H1 (cell line): ENCODE data around the gene RNF125. TPM values are rescaled to one million over a fixed set of nuclear protein-coding genes. Genes with fewer than 3 reads are reported as not detected.
"Not testable (repeated sequence)": the region's sequence is repeated elsewhere in the genome, so short reads cannot be mapped to it uniquely, and the experiment has no call there.

ENCODE experiments used
- CTCF ChIA-PET: fragments of 300-600 bp; sonication (Branson Sonifier 250); formaldehyde crosslinking; loops from one replicate; lab custom pipeline; 2021; ENCODE audit not compliant: partially characterized antibody; lab: Charles Lee
- POLR2A ChIA-PET: fragments of 300-600 bp; sonication (Branson Sonifier 250); formaldehyde crosslinking; loops from one replicate; lab custom pipeline; 2021; ENCODE audit warnings: inconsistent platforms; ENCODE audit not compliant: partially characterized antibody; lab: Charles Lee
- DNase-seq, 2 experiments: peaks; one replicate each; pipeline versions ENCODE4 v3.0.0 to v3.0.0-alpha.2; 2010 to 2022; ENCODE audit warnings: low spot score in 2 of 2, low read depth in 1 of 2, mixed read lengths in 1 of 2
- FAIRE-seq: peaks from 2 replicates; lab custom pipeline; 2011; peaks lifted over from hg19 to GRCh38; lab: Jason Lieb, UNC
- H2AFZ ChIP-seq: 2 replicates; pipeline ENCODE4 v1.8.1; 2012; ENCODE audit warnings: low read length, inconsistent platforms
- H2AK5ac ChIP-seq: 2 replicates; pipeline ENCODE4 v1.6.1; 2013; ENCODE audit warnings: low read depth, low read length
- H2BK120ac ChIP-seq: replicated peaks from 2 replicates; pipeline ENCODE3; 2013; ENCODE audit warnings: low read depth, low read length, inconsistent platforms
- H2BK12ac ChIP-seq: 2 replicates; pipeline ENCODE4 v1.6.1; 2013; ENCODE audit warnings: low read depth, low read length
- H2BK15ac ChIP-seq: 2 replicates; pipeline ENCODE4 v1.6.1; 2013; ENCODE audit warnings: low read length
- H2BK20ac ChIP-seq: 2 replicates; pipeline ENCODE4 v1.6.1; 2013; ENCODE audit warnings: low read length
- H2BK5ac ChIP-seq: 2 replicates; pipeline ENCODE4 v1.6.1; 2013; ENCODE audit warnings: low read depth, low read length
- H3K14ac ChIP-seq: 2 replicates; pipeline ENCODE4 v1.6.1; 2013; ENCODE audit warnings: inconsistent platforms; ENCODE audit not compliant: insufficient read length
- H3K18ac ChIP-seq: 2 replicates; pipeline ENCODE4 v1.6.1; 2013; ENCODE audit warnings: low read length; ENCODE audit errors: extremely low read depth
- H3K23ac ChIP-seq: 2 replicates; pipeline ENCODE4 v1.6.1; 2013; ENCODE audit warnings: inconsistent platforms; ENCODE audit not compliant: insufficient read length
- H3K23me2 ChIP-seq: 2 replicates; pipeline ENCODE4 v1.6.1; 2013; ENCODE audit warnings: low read depth, low read length
- H3K27ac ChIP-seq: 2 replicates; pipeline ENCODE4 v1.6.1; 2011; ENCODE audit warnings: low read depth, low read length, inconsistent platforms
- H3K27me3 ChIP-seq, 4 experiments: replicated peaks in 1 of 4; 1 replicate in 1 of 4; 2 replicates in 3 of 4; pipeline versions ENCODE4 v1.6.1 to v1.8.1; 2011 to 2013; ENCODE audit warnings: low read length in 3 of 4, mild to moderate bottlenecking in 3 of 4, inconsistent platforms in 2 of 4, mixed read lengths in 2 of 4, moderate library complexity in 1 of 4; ENCODE audit not compliant: control insufficient read depth in 3 of 4, insufficient read depth in 3 of 4; ENCODE audit errors: extremely low read depth in 1 of 4
- H3K36me3 ChIP-seq, 4 experiments: 2 replicates each; pipeline versions ENCODE4 v1.6.1 to v1.8.1; 2011 to 2013; ENCODE audit warnings: mild to moderate bottlenecking in 4 of 4, low read length in 3 of 4, moderate library complexity in 2 of 4, control low read depth in 1 of 4, inconsistent platforms in 1 of 4; ENCODE audit not compliant: insufficient read depth in 4 of 4, control insufficient read depth in 2 of 4
- H3K4ac ChIP-seq: replicated peaks from 2 replicates; pipeline ENCODE3; 2013; ENCODE audit warnings: low read length, low read depth, mixed read lengths, inconsistent platforms; ENCODE audit not compliant: insufficient read length
- H3K4me1 ChIP-seq, 4 experiments: replicated peaks in 1 of 4; 1 replicate in 1 of 4; 2 replicates in 3 of 4; pipeline versions ENCODE4 v1.6.1 to v1.8.1; 2011 to 2013; ENCODE audit warnings: low read length in 3 of 4, inconsistent platforms in 2 of 4, mixed read lengths in 1 of 4; ENCODE audit not compliant: insufficient read depth in 4 of 4, control insufficient read depth in 3 of 4
- H3K4me2 ChIP-seq, 2 experiments: 2 replicates each; pipeline versions ENCODE4 v1.6.1 to v1.8.1; 2011 to 2013; ENCODE audit warnings: low read depth in 2 of 2, low read length in 2 of 2, control low read depth in 1 of 2, inconsistent platforms in 1 of 2, mild to moderate bottlenecking in 1 of 2; ENCODE audit not compliant: insufficient read depth in 1 of 2
- H3K4me3 ChIP-seq, 4 experiments: fragments of 200-600, 300-600 bp in 1 of 4; sonication (generic), shearing (Covaris generic), sonication (Bioruptor Twin) in 1 of 4; 2 replicates each; pipeline versions ENCODE4 v1.5.1 to v1.8.1; 2011 to 2016; ENCODE audit warnings: low read length in 4 of 4, low read depth in 3 of 4, control low read depth in 2 of 4, inconsistent platforms in 2 of 4, mild to moderate bottlenecking in 2 of 4, mixed read lengths in 1 of 4, moderate library complexity in 1 of 4; ENCODE audit not compliant: insufficient read depth in 2 of 4; ENCODE audit errors: extremely low read depth in 1 of 4
- H3K56ac ChIP-seq: replicated peaks from 2 replicates; pipeline ENCODE3; 2013; ENCODE audit warnings: low read depth, mild to moderate bottlenecking, mixed read lengths, low read length, inconsistent platforms; ENCODE audit not compliant: insufficient read length
- H3K79me1 ChIP-seq: 2 replicates; pipeline ENCODE4 v1.6.1; 2013; ENCODE audit warnings: low read depth, low read length, control low read depth
- H3K79me2 ChIP-seq, 2 experiments: 2 replicates each; pipeline versions ENCODE4 v1.6.1 to v1.8.1; 2012 to 2013; ENCODE audit warnings: low read length in 2 of 2, mild to moderate bottlenecking in 2 of 2, inconsistent platforms in 1 of 2; ENCODE audit not compliant: insufficient read depth in 2 of 2, control insufficient read depth in 1 of 2
- H3K9ac ChIP-seq, 4 experiments: replicated peaks in 1 of 4; 1 replicate in 1 of 4; 2 replicates in 3 of 4; pipeline versions ENCODE4 v1.6.1 to v1.8.1; 2011 to 2013; ENCODE audit warnings: low read depth in 3 of 4, low read length in 3 of 4, control low read depth in 2 of 4, mild to moderate bottlenecking in 2 of 4, moderate library complexity in 2 of 4, inconsistent platforms in 1 of 4; ENCODE audit errors: extremely low read depth in 1 of 4
- H3K9me3 ChIP-seq, 2 experiments: 2 replicates each; pipeline versions ENCODE4 v1.6.1 to v1.8.1; 2012 to 2013; ENCODE audit warnings: mild to moderate bottlenecking in 2 of 2, moderate library complexity in 2 of 2, control low read depth in 1 of 2, inconsistent platforms in 1 of 2, low read depth in 1 of 2, low read length in 1 of 2, mixed read lengths in 1 of 2; ENCODE audit not compliant: insufficient read depth in 2 of 2
- H4K20me1 ChIP-seq, 2 experiments: replicated peaks in 1 of 2; 2 replicates each; pipeline versions ENCODE3 to v1.8.1; 2011 to 2013; ENCODE audit warnings: inconsistent platforms in 2 of 2, low read length in 2 of 2, mild to moderate bottlenecking in 1 of 2; ENCODE audit not compliant: insufficient read depth in 2 of 2, control insufficient read depth in 1 of 2
- H4K5ac ChIP-seq: 2 replicates; pipeline ENCODE4 v1.6.1; 2013; ENCODE audit warnings: low read length, low read depth, mixed read lengths, inconsistent platforms; ENCODE audit not compliant: insufficient read length
- H4K8ac ChIP-seq: 2 replicates; pipeline ENCODE4 v1.8.0; 2013; ENCODE audit warnings: mild to moderate bottlenecking, moderate library complexity, low read length, inconsistent platforms; ENCODE audit not compliant: insufficient read depth; ENCODE audit errors: extremely low read depth
- H4K91ac ChIP-seq: replicated peaks from 2 replicates; pipeline ENCODE3; 2013; ENCODE audit warnings: low read length, mixed read lengths, inconsistent platforms; ENCODE audit not compliant: insufficient read length
- WGBS, 2 experiments: shearing (Covaris generic) in 1 of 2; methylation state at CpG; one replicate each; pipeline versions ENCODE4 v1.1.6 to v1.1.7; 2013 to 2015; ENCODE audit warnings: low lambda C conversion rate in 2 of 2, mixed read lengths in 2 of 2, inconsistent platforms in 1 of 2, low coverage in 1 of 2, missing lambda C conversion rate in 1 of 2; ENCODE audit not compliant: insufficient replicate concordance in 2 of 2, insufficient coverage in 1 of 2, insufficient read length in 1 of 2; ENCODE audit errors: extremely low coverage in 1 of 2, missing lambda C conversion rate in 1 of 2; 5-methylcytosine and 5-hydroxymethylcytosine counted together
- polyA plus RNA-seq, 7 experiments: library from polyadenylated mRNA; depleted of rRNA in 3 of 7; stranded (reverse) in 5 of 7; unstranded in 2 of 7; fragments of >200 nt in 5 of 7; fragments of 200-250 nt in 2 of 7; gene quantifications; 1 replicate in 5 of 7; 2 replicates in 1 of 7; 4 replicates in 1 of 7; pipeline versions ENCODE4 v1.2.1 to v1.2.3, GENCODE V29; 2011 to 2013; ENCODE audit warnings: missing spikeins in 2 of 7, mixed read lengths in 2 of 7
- total RNA-seq: library from RNA; stranded (reverse); fragmentation: NEBNext Ultra II Directional; extraction: Animal tissue kit (Norgen Biotek cat#: 25700); gene quantifications from 2 replicates; pipeline ENCODE4 v1.2.1, GENCODE V29; 2021

The RNF125 gene
- total and polyA plus RNA-seq, 2 of the 8 experiments (the other 6 are each of a cell fraction or from before 2014, with no cell fraction given): 14.3 to 15.2 TPM

DNA sequence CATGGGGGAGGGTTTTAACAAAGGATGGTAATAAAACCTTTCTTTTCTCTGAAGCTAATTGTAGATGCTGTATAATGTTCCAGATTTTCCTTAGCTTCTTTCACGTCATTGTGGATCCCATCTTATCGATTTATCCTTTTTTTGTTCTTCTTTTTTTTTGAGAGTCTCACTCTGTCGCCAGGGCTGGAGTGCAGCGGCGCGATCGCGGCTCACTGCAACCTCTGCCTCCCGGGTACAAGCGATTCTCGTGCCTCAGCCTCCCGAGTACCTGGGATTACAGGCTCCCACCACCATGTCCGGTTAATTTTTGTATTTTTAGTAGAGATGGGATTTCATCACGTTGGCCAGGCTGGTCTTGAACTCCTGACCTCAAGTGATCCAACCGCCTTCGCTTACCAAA, 72.2 kb downstream of the RNF125 start:
- H3K4me1 ChIP-seq, H4K5ac ChIP-seq, H2BK20ac ChIP-seq, FAIRE-seq, H3K27me3 ChIP-seq, H2AFZ ChIP-seq, H3K79me1 ChIP-seq, H4K8ac ChIP-seq, H2BK15ac ChIP-seq, H3K27ac ChIP-seq, H3K56ac ChIP-seq, H3K18ac ChIP-seq, H3K4ac ChIP-seq, H3K4me3 ChIP-seq, H3K9ac ChIP-seq, H3K23ac ChIP-seq, H2BK5ac ChIP-seq, H2BK120ac ChIP-seq, DNase-seq, H4K91ac ChIP-seq, H3K23me2 ChIP-seq, H4K20me1 ChIP-seq, H3K14ac ChIP-seq, H2AK5ac ChIP-seq, H3K9me3 ChIP-seq, H2BK12ac ChIP-seq: not testable (repeated sequence)
- 95% methylated on average over 16 of the region's 16 CpGs; no CpG with 5 or more reads in 1 of the 2 experiments for WGBS, 2 experiments
- peaks cover 11 to 28% of the 10 kb centered on the region in 2 experiments for H3K79me2 ChIP-seq
- peaks cover 0 to 10% (median 0%) of the 10 kb centered on the region in 4 experiments; a peak in 1 of 8 replicates for H3K36me3 ChIP-seq
- CTCF ChIA-PET: interaction anchor here (1.2 kb wide), 1 partner anchor 20 kb away, joined by 3 read pairs; no protein-coding TSS in a partner anchor
- peak overlapping the region in 1 of 2 experiments; percentile 85; a peak in 1 of 4 replicates for H3K4me2 ChIP-seq
- POLR2A ChIA-PET: interaction anchor here (0.6 to 1.6 kb wide), 4 partner anchors 11 to 47 kb away, joined by 3 to 4 read pairs (median 4); no protein-coding TSS in a partner anchor
